ENCODE data around the gene RBM7. TPM values are rescaled to one million over a fixed set of nuclear protein-coding genes. Genes with fewer than 3 reads are reported as not detected.
A peak's percentile ranks its signal among the peaks of the same experiment; 100 is the strongest.

RBM7 gene
- total RNA-seq, 4 donors from 2014 or later = 20.8 to 30.1 (median 23.7) TPM

GRCh38 chr11:114396916-114397315 lies 3.5 kb upstream of the RBM7 start:
- Histone ChIP-seq H3K4me1 (peaks cover 12 to 13% of the 10 kb centered on the region in 2 donors), H3K4me3 (replicated peaks in 1 of 3) (no peak overlapping the region), H3K9me3 (no peaks in the 10 kb centered on the region), H3K36me3 (no peaks in the 10 kb centered on the region), H3K27ac (no peak overlapping the region), H3K27me3 (no peaks in the 10 kb centered on the region)
- TF ChIP-seq POLR2A (IDR thresholded peaks at IDR 0.05) = no peak
- no peak for TF ChIP-seq CTCF (IDR thresholded peaks at IDR 0.05)
- DNase-seq = no peak
- intact Hi-C loops (cut with DNase I) = no loop called here

GRCh38 chr11:114397349-114397982 lies 3.0 kb upstream of the RBM7 start:
- peaks cover 14 to 15% of the 10 kb centered on the region in 2 donors for H3K4me1 ChIP-seq
- no peak for TF ChIP-seq POLR2A (IDR thresholded peaks at IDR 0.05)
- no peak for TF ChIP-seq CTCF (IDR thresholded peaks at IDR 0.05)
- intact Hi-C loops (cut with DNase I) = no loop called here
- no peaks in the 10 kb centered on the region for H3K36me3 ChIP-seq
- no peak overlapping the region for H3K27ac ChIP-seq
- no peak for DNase-seq
- WGBS, 2 donors = 90% methylated on average over 2 of the region's 2 CpGs
- H3K4me3 ChIP-seq (replicated peaks in 1 of 3) = no peak overlapping the region
- H3K27me3 ChIP-seq = no peaks in the 10 kb centered on the region
- no peaks in the 10 kb centered on the region for H3K9me3 ChIP-seq

GRCh38 chr11:114398303-114398920 lies 2.1 kb upstream of the RBM7 start:
- peaks cover 14 to 15% of the 10 kb centered on the region in 2 donors for H3K4me1 ChIP-seq

GRCh38 chr11:114399490-114400215 lies 813 bp upstream of the RBM7 start:
- H3K36me3 ChIP-seq = no peaks in the 10 kb centered on the region
- peak; percentile 66 to 70 for DNase-seq
- no peaks in the 10 kb centered on the region for H3K9me3 ChIP-seq
- peaks cover 15 to 24% of the 10 kb centered on the region in 2 donors for H3K4me1 ChIP-seq
- H3K27me3 ChIP-seq = no peaks in the 10 kb centered on the region
- peak overlapping the region; percentile 46 to 77 (median 59) for H3K4me3 ChIP-seq (replicated peaks in 1 of 3)
- WGBS, 2 donors = 3 to 8% methylated on average over 13 to 26 of the region's 29 CpGs
- H3K27ac ChIP-seq = peak overlapping the region; percentile 90 to 99 (median 98)
- no peak for TF ChIP-seq POLR2A (IDR thresholded peaks at IDR 0.05)
- no peak for TF ChIP-seq CTCF (IDR thresholded peaks at IDR 0.05)
- intact Hi-C loops (cut with DNase I) = no loop called here

More at GRCh38 chr11:114398303-114398920, 2.1 kb upstream of the RBM7 start:
- no peaks in the 10 kb centered on the region for H3K36me3 ChIP-seq
- 90 to 91% methylated on average over 4 of the region's 4 CpGs for WGBS, 2 donors
- no peak for DNase-seq
- no peak overlapping the region for H3K4me3 ChIP-seq (replicated peaks in 1 of 3)
- H3K27ac ChIP-seq = no peak overlapping the region
- intact Hi-C loops (cut with DNase I) = no loop called here
- TF ChIP-seq CTCF (IDR thresholded peaks at IDR 0.05) (no peak), POLR2A (IDR thresholded peaks at IDR 0.05) (no peak)
- H3K27me3 ChIP-seq = no peaks in the 10 kb centered on the region
- H3K9me3 ChIP-seq = no peaks in the 10 kb centered on the region

GRCh38 chr11:114400915-114401223 lies 403 bp downstream of the RBM7 start:
- WGBS, 2 donors = 0% methylated on average over 8 of the region's 8 CpGs
- H3K9me3 ChIP-seq = no peaks in the 10 kb centered on the region
- intact Hi-C loops (cut with DNase I) = no loop called here
- peaks cover 15 to 24% of the 10 kb centered on the region in 2 donors for H3K4me1 ChIP-seq
- peaks cover 2% of the 10 kb centered on the region in 2 donors for H3K36me3 ChIP-seq
- peak overlapping the region; percentile 90 to 99 (median 98) for H3K27ac ChIP-seq
- TF ChIP-seq POLR2A (IDR thresholded peaks at IDR 0.05) = no peak
- no peak for TF ChIP-seq CTCF (IDR thresholded peaks at IDR 0.05)
- H3K4me3 ChIP-seq (replicated peaks in 1 of 3) = peak overlapping the region; percentile 46 to 77 (median 59)
- no peak for DNase-seq
- no peaks in the 10 kb centered on the region for H3K27me3 ChIP-seq

Data from thyroid gland (tissue), 4 donors.